PFSK-1 (cell line): ENCODE measurements around the gene SLC12A8.

ENCODE experiments used
- FOXP2 ChIP-seq: optimal IDR thresholded peaks from 2 replicates; pipeline ENCODE3; 2011; ENCODE audit warnings: borderline replicate concordance, control low read depth, inconsistent platforms; ENCODE audit not compliant: insufficient read depth; ENCODE audit errors: extremely low read length, extremely low read depth
- POLR2AphosphoS5 ChIP-seq: IDR thresholded peaks from 2 replicates; pipeline ENCODE4 v1.6.1; 2012; ENCODE audit warnings: low read depth, mild to moderate bottlenecking, control low read depth, low read length, moderate library complexity
- SIN3A ChIP-seq: IDR thresholded peaks from 2 replicates; pipeline ENCODE4 v1.6.1; 2012; ENCODE audit warnings: mild to moderate bottlenecking, low read length, moderate library complexity, borderline replicate concordance; ENCODE audit not compliant: insufficient read depth
- TAF1 ChIP-seq: IDR thresholded peaks from 2 replicates; pipeline ENCODE4 v1.6.1; 2012; ENCODE audit warnings: low read length, control low read depth, borderline replicate concordance; ENCODE audit not compliant: insufficient read depth
- TF ChIP-seq, protein P1 (sequence below), 2 experiments: IDR thresholded peaks; 2 replicates each; pipeline versions ENCODE4 v1.6.1 to v1.8.0; 2011 to 2012; ENCODE audit warnings: low read depth in 2 of 2, low read length in 2 of 2, control low read depth in 1 of 2, inconsistent platforms in 1 of 2, mild to moderate bottlenecking in 1 of 2, moderate library complexity in 1 of 2; ENCODE audit not compliant: insufficient read depth in 1 of 2

Gene SLC12A8

DNA sequence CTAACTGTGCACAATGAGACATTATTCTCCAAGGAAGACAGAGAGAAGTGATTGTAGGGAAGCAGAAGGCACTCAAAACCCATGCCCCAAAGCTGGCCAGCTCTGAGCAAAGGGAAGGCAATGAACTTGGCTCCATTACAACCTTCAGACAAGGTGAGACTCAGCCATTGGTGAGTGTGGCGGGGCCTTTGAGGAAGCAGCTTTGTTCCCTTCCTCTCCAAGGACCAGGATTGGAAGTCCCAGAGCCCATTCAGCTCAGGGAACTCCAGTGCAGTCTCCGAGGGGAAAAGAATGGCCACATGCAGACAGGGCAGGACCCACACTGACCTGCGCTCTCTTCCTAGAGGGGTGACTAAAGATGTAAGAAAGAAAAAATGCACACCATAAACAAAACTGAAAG lies 179.9 kb downstream of the SLC12A8 start:
- TF ChIP-seq POLR2AphosphoS5 (no peak), FOXP2 (no peak), SIN3A (no peak), TAF1 (no peak)
- TF ChIP-seq, protein P1, sequence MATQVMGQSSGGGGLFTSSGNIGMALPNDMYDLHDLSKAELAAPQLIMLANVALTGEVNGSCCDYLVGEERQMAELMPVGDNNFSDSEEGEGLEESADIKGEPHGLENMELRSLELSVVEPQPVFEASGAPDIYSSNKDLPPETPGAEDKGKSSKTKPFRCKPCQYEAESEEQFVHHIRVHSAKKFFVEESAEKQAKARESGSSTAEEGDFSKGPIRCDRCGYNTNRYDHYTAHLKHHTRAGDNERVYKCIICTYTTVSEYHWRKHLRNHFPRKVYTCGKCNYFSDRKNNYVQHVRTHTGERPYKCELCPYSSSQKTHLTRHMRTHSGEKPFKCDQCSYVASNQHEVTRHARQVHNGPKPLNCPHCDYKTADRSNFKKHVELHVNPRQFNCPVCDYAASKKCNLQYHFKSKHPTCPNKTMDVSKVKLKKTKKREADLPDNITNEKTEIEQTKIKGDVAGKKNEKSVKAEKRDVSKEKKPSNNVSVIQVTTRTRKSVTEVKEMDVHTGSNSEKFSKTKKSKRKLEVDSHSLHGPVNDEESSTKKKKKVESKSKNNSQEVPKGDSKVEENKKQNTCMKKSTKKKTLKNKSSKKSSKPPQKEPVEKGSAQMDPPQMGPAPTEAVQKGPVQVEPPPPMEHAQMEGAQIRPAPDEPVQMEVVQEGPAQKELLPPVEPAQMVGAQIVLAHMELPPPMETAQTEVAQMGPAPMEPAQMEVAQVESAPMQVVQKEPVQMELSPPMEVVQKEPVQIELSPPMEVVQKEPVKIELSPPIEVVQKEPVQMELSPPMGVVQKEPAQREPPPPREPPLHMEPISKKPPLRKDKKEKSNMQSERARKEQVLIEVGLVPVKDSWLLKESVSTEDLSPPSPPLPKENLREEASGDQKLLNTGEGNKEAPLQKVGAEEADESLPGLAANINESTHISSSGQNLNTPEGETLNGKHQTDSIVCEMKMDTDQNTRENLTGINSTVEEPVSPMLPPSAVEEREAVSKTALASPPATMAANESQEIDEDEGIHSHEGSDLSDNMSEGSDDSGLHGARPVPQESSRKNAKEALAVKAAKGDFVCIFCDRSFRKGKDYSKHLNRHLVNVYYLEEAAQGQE (IDR thresholded peaks at IDR 0.05; ENCODE audit: insufficient read depth in 1 of 2, low read depth in 2 of 2, low read length in 2 of 2), result no peak
